Erythroblast (primary cell): ENCODE data around the gene PLPPR1.

Experiments
- GATA1 ChIP-seq: IDR thresholded peaks from 2 replicates; pipeline ENCODE4 v1.6.1; 2011; ENCODE audit warnings: low read depth, mild to moderate bottlenecking, control low read depth, low read length, moderate library complexity
- POLR2A ChIP-seq: IDR thresholded peaks from 2 replicates; pipeline ENCODE4 v1.6.1; 2011; ENCODE audit warnings: mild to moderate bottlenecking, low read length

GRCh38 chr9:101307524-101308213 is 279.1 kb downstream of the PLPPR1 start:
- no peak for TF ChIP-seq POLR2A
- TF ChIP-seq GATA1: no peak
